GM23338 (cell line): ENCODE results near the gene COX8A. TPM values are rescaled to one million over a fixed set of nuclear protein-coding genes. Genes with fewer than 3 reads are reported as not detected.
A peak's percentile ranks its signal among the peaks of the same experiment; 100 is the strongest.

Experiments used
- ATAC-seq: fragments of 200-7000 bp; cut with Tn5 transposase; 3 replicates; pipeline ENCODE4 v1.9.1; 2020
- DNase-seq: peaks from one replicate; pipeline ENCODE4 v3.0.0-alpha.2; 2015; ENCODE audit warnings: low spot score
- H2AFZ ChIP-seq: fragments of 200-600 bp; sonication (generic); 2 replicates; pipeline ENCODE4 v1.8.0; 2016; ENCODE audit warnings: antibody characterized with exemption, mild to moderate bottlenecking, moderate library complexity
- H3F3A ChIP-seq: fragments of 200-600 bp; sonication (generic); replicated peaks from 2 replicates; pipeline ENCODE4 v1.8.0; 2017; ENCODE audit warnings: antibody characterized with exemption, mixed run types, low read depth
- H3K27ac ChIP-seq: fragments of 200-600 bp; sonication (generic); 2 replicates; pipeline ENCODE4 v1.6.1; 2016; ENCODE audit warnings: low read depth
- H3K27me3 ChIP-seq: fragments of 200-600 bp; sonication (generic); 2 replicates; pipeline ENCODE4 v1.8.0; 2016; ENCODE audit warnings: mild to moderate bottlenecking, mixed run types, moderate library complexity; ENCODE audit not compliant: insufficient read depth
- H3K36me3 ChIP-seq: fragments of 200-600 bp; sonication (generic); 2 replicates; pipeline ENCODE4 v1.8.0; 2016; ENCODE audit warnings: mild to moderate bottlenecking; ENCODE audit not compliant: insufficient read depth
- H3K4me1 ChIP-seq: fragments of 200-600 bp; sonication (generic); 2 replicates; pipeline ENCODE4 v1.8.0; 2016; ENCODE audit warnings: mild to moderate bottlenecking, moderate library complexity; ENCODE audit not compliant: insufficient read depth
- H3K4me2 ChIP-seq: fragments of 200-600 bp; sonication (generic); 2 replicates; pipeline ENCODE4 v1.7.1; 2017; ENCODE audit warnings: mixed run types
- H3K4me3 ChIP-seq: fragments of 200-600 bp; sonication (generic); 2 replicates; pipeline ENCODE4 v1.6.1; 2016; ENCODE audit warnings: mixed run types
- H3K79me2 ChIP-seq: fragments of 200-600 bp; sonication (generic); replicated peaks from 2 replicates; pipeline ENCODE4 v1.8.0; 2017; ENCODE audit warnings: mild to moderate bottlenecking; ENCODE audit not compliant: insufficient read depth
- H3K9me2 ChIP-seq: fragments of 200-600 bp; sonication (generic); 2 replicates; pipeline ENCODE4 v1.8.0; 2017; ENCODE audit not compliant: insufficient read depth
- H4K20me1 ChIP-seq: fragments of 200-600 bp; sonication (generic); replicated peaks from 2 replicates; pipeline ENCODE4 v1.8.0; 2017; ENCODE audit warnings: mild to moderate bottlenecking; ENCODE audit not compliant: insufficient read depth
- H3K27ac Mint-ChIP-seq: 2 replicates; pipeline ENCODE4 v1.8.0; 2020; ENCODE audit warnings: inconsistent platforms, mild to moderate bottlenecking, moderate library complexity, mixed read lengths
- H3K27me3 Mint-ChIP-seq: 3 replicates; pipeline ENCODE4 v1.8.0; 2022; ENCODE audit warnings: low read depth, mild to moderate bottlenecking, moderate library complexity, mixed read lengths, inconsistent platforms; ENCODE audit not compliant: insufficient read depth, poor library complexity
- H3K36me3 Mint-ChIP-seq: 3 replicates; pipeline ENCODE4 v1.8.0; 2021; ENCODE audit warnings: low read depth, mild to moderate bottlenecking, inconsistent platforms, moderate library complexity, mixed read lengths
- H3K4me1 Mint-ChIP-seq: 3 replicates; pipeline ENCODE4 v1.8.0; 2020; ENCODE audit warnings: mild to moderate bottlenecking, inconsistent platforms, mixed read lengths
- H3K4me3 Mint-ChIP-seq: 3 replicates; pipeline ENCODE4 v1.8.0; 2021; ENCODE audit warnings: moderate library complexity, mild to moderate bottlenecking, inconsistent platforms, mixed read lengths
- H3K9me3 Mint-ChIP-seq: 3 replicates; pipeline ENCODE4 v1.8.0; 2020; ENCODE audit warnings: moderate library complexity, mild to moderate bottlenecking, inconsistent platforms, mixed read lengths
- CREB1 ChIP-seq: fragments of 250-450 bp; sonication (Bioruptor Pico); IDR thresholded peaks from 2 replicates; pipeline ENCODE4 v1.5.0; 2020; ENCODE audit warnings: low read depth, mild to moderate bottlenecking, moderate library complexity
- EZH2 ChIP-seq: fragments of 200-600 bp; sonication (generic); IDR thresholded peaks from one replicate; pipeline ENCODE4 v1.8.0; 2017; ENCODE audit warnings: antibody characterized with exemption, mild to moderate bottlenecking, low read depth; ENCODE audit not compliant: unreplicated experiment
- EZH2phosphoT487 ChIP-seq: fragments of 200-600 bp; sonication (generic); IDR thresholded peaks from one replicate; pipeline ENCODE4 v1.8.1; 2018; ENCODE audit warnings: antibody characterized with exemption; ENCODE audit not compliant: unreplicated experiment
- POLR2AphosphoS5 ChIP-seq: IDR thresholded peaks from 2 replicates; pipeline ENCODE4 v1.6.1; 2016; ENCODE audit warnings: antibody characterized with exemption, low read depth
- polyA plus RNA-seq: library from polyadenylated mRNA; unstranded; fragments of >200 nt; fragmentation: Nextera tagmentation; extraction: Ambion mirVana; gene quantifications from 2 replicates; pipeline ENCODE4 v1.2.1, GENCODE V29; 2016
- total RNA-seq: library from RNA; depleted of rRNA; stranded (reverse); fragments of >200 nt; shearing (Covaris generic); gene quantifications from 2 replicates; pipeline ENCODE4 v1.2.3, GENCODE V29; 2014
- TF ChIP-seq, protein P1 (sequence below), 2 experiments: fragments of 200-600 bp in 1 of 2; sonication (generic) in 1 of 2; conservative IDR thresholded peaks; 2 replicates each; pipeline versions ENCODE4 v1.5.1 to v1.6.1; 2016 to 2017; ENCODE audit warnings: antibody characterized with exemption in 2 of 2, low read depth in 2 of 2, mild to moderate bottlenecking in 2 of 2, moderate library complexity in 1 of 2
- TF ChIP-seq, protein P2 (sequence below): IDR thresholded peaks from one replicate; pipeline ENCODE4 v1.6.1; 2018; ENCODE audit warnings: antibody characterized with exemption; ENCODE audit not compliant: unreplicated experiment

The COX8A gene
- total and polyA plus RNA-seq, 2 experiments from 2014 or later, result 427 to 483 TPM

DNA sequence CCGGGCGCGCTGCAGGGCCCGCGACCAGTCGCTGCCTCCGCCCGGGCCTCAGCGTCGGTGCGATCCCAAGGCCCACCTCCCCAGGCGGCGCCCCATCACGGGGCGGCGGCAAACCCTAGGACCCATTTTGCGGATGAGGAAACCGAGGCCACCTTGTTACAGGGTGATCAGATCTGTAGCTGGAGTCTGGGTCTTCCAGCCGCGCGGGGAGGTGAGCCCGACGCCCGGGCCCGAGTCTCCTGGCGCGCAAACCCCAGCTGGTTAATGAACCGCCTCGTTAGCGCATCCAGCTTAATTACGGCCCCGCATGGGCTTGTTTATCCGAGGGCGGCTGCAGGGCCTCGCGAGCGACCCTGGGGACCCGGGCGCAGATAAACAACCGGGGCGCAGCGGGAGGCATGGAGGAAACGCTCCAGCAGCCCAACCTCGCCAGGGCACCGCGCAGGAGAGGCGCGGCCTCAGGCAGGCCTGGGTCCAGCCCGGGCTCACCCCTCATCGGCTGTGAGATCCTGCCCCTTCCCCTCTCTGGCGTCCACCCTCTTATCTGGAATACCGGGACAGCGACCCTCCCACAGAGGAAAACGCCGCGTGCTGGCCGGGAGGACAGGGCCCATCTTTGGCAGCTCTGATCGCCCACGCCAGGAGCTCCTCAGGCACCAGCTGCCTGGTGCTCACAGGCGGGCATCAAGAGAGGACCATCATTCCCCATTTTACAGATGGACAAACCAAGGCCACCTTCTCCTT, 26.5 kb downstream of the COX8A start:
- H3K27me3 Mint-ChIP-seq, result peaks cover 34% of the 10 kb centered on the region
- no peak overlapping the region for H3K27ac Mint-ChIP-seq
- peaks cover 2% of the 10 kb centered on the region for H4K20me1 ChIP-seq
- no peaks in the 10 kb centered on the region for H3K79me2 ChIP-seq
- H3F3A ChIP-seq, result peaks cover 29% of the 10 kb centered on the region
- H3K9me3 Mint-ChIP-seq, result no peaks in the 10 kb centered on the region
- ATAC-seq (peak; percentile 0; the same call in 1 of the 3 replicates), DNase-seq (peak; percentile 59)
- TF ChIP-seq, protein P1, sequence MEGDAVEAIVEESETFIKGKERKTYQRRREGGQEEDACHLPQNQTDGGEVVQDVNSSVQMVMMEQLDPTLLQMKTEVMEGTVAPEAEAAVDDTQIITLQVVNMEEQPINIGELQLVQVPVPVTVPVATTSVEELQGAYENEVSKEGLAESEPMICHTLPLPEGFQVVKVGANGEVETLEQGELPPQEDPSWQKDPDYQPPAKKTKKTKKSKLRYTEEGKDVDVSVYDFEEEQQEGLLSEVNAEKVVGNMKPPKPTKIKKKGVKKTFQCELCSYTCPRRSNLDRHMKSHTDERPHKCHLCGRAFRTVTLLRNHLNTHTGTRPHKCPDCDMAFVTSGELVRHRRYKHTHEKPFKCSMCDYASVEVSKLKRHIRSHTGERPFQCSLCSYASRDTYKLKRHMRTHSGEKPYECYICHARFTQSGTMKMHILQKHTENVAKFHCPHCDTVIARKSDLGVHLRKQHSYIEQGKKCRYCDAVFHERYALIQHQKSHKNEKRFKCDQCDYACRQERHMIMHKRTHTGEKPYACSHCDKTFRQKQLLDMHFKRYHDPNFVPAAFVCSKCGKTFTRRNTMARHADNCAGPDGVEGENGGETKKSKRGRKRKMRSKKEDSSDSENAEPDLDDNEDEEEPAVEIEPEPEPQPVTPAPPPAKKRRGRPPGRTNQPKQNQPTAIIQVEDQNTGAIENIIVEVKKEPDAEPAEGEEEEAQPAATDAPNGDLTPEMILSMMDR (conservative IDR thresholded peaks at IDR 0.05; ENCODE audit: low read depth in 2 of 2), result 0 out of 4 replicates have a peak, but pooled peaks of 1 of the 2 experiments have one; percentile 5
- TF ChIP-seq EZH2, result no peak
- H3K4me2 ChIP-seq, result peak overlapping the region; percentile 88; the same call in 1 of the 2 replicates
- peak overlapping the region; percentile 64 for H3K4me3 ChIP-seq
- peaks cover 57% of the 10 kb centered on the region for H3K27me3 ChIP-seq
- peaks cover 19% of the 10 kb centered on the region for H3K4me1 Mint-ChIP-seq
- no peaks in the 10 kb centered on the region for H3K36me3 ChIP-seq
- peaks cover 10% of the 10 kb centered on the region for H3K4me1 ChIP-seq
- H3K4me3 Mint-ChIP-seq, result peak overlapping the region; percentile 25; the same call in 2 of the 3 replicates
- no peak overlapping the region for H2AFZ ChIP-seq
- H3K9me2 ChIP-seq, result no peaks in the 10 kb centered on the region
- no peak overlapping the region for H3K27ac ChIP-seq
- peaks cover 23% of the 10 kb centered on the region; the same call in 2 of the 3 replicates for H3K36me3 Mint-ChIP-seq

DNA sequence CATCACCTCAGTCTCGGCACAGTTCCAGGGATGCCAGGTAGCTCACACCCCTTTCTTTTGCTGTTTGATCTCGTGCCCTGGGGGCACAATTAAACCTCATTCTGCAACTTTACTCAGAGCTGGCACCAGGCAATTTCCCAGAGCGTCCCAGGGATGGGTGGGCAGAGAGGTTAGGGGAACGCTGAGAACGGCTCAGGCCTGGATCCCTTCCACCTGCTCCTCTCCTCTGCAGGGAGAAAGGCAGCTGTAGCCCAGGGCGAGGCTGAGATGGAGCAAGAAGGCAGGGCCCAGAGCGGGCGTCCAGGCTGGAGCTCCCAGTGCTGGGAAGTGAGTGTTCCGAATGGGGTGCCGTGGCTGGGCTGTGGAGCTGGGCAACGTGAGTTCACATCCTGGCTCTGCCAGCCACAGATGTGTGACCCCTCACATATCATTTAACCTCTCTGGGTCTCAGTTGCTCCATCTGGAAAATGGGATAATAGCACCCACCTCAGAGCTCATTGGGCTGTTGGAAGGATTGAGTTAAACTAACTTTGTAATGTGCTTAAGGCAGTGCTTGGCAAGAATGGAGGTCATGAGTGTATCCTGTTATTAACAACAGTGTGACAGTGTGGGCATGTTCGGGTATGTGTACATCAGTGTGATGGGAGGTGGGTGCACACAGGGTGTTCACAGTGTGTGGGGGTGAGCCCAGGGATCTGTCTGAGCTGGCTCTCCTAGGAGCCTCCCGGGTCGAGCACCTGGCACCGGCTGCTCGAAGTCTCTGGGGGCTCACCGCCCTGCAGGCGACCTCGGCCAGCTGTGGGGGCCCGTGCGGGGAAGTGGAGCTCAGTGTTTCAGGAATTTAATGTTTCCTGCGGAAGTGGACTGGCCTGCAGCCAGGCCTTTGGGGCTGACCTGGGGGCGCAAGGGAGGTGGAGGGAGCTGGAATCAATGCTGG, 27.3 kb downstream of the COX8A start:
- Histone ChIP-seq H3K4me3 (peak overlapping the region; percentile 64; the same call in 1 of the 2 replicates), H2AFZ (no peak overlapping the region), H3F3A (peaks cover 33% of the 10 kb centered on the region), H3K4me2 (no peak overlapping the region), H3K36me3 (no peaks in the 10 kb centered on the region), H3K4me1 (peaks cover 13% of the 10 kb centered on the region), H3K9me2 (no peaks in the 10 kb centered on the region), H3K27me3 (peaks cover 66% of the 10 kb centered on the region), H3K79me2 (no peaks in the 10 kb centered on the region), H4K20me1 (no peaks in the 10 kb centered on the region; the same call in none of the 2 replicates), H3K27ac (no peak overlapping the region)
- H3K4me1 Mint-ChIP-seq, result peaks cover 25% of the 10 kb centered on the region
- no peaks in the 10 kb centered on the region for H3K9me3 Mint-ChIP-seq
- H3K4me3 Mint-ChIP-seq, result peak overlapping the region; percentile 25; the same call in 2 of the 3 replicates
- peaks cover 42% of the 10 kb centered on the region for H3K27me3 Mint-ChIP-seq
- DNase-seq (no peak), ATAC-seq (no peak)
- no peak overlapping the region for H3K27ac Mint-ChIP-seq
- H3K36me3 Mint-ChIP-seq, result peaks cover 15% of the 10 kb centered on the region; the same call in 2 of the 3 replicates
- TF ChIP-seq CREB1 (CRISPR knock-in tag), result no peak
- TF ChIP-seq, protein P2, sequence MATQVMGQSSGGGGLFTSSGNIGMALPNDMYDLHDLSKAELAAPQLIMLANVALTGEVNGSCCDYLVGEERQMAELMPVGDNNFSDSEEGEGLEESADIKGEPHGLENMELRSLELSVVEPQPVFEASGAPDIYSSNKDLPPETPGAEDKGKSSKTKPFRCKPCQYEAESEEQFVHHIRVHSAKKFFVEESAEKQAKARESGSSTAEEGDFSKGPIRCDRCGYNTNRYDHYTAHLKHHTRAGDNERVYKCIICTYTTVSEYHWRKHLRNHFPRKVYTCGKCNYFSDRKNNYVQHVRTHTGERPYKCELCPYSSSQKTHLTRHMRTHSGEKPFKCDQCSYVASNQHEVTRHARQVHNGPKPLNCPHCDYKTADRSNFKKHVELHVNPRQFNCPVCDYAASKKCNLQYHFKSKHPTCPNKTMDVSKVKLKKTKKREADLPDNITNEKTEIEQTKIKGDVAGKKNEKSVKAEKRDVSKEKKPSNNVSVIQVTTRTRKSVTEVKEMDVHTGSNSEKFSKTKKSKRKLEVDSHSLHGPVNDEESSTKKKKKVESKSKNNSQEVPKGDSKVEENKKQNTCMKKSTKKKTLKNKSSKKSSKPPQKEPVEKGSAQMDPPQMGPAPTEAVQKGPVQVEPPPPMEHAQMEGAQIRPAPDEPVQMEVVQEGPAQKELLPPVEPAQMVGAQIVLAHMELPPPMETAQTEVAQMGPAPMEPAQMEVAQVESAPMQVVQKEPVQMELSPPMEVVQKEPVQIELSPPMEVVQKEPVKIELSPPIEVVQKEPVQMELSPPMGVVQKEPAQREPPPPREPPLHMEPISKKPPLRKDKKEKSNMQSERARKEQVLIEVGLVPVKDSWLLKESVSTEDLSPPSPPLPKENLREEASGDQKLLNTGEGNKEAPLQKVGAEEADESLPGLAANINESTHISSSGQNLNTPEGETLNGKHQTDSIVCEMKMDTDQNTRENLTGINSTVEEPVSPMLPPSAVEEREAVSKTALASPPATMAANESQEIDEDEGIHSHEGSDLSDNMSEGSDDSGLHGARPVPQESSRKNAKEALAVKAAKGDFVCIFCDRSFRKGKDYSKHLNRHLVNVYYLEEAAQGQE, result no peak
- TF ChIP-seq EZH2phosphoT487, result no peak
- TF ChIP-seq POLR2AphosphoS5, result no peak
- TF ChIP-seq, protein P1 (conservative IDR thresholded peaks at IDR 0.05; ENCODE audit: low read depth in 2 of 2), result no peak
